Neuron (in vitro differentiated cells): ENCODE measurements around the gene KIAA0930.

Experiments
- H2AFZ ChIP-seq: one replicate; pipeline ENCODE4 v1.6.1; 2013; ENCODE audit warnings: low read depth, mild to moderate bottlenecking, inconsistent platforms, low read length, moderate library complexity
- H3K27me3 ChIP-seq: one replicate; pipeline ENCODE4 v1.6.1; 2013; ENCODE audit warnings: low read length; ENCODE audit not compliant: insufficient read depth
- H3K36me3 ChIP-seq: one replicate; pipeline ENCODE4 v1.6.1; 2013; ENCODE audit warnings: low read length; ENCODE audit not compliant: insufficient read depth
- H3K4me1 ChIP-seq: one replicate; pipeline ENCODE4 v1.6.1; 2013; ENCODE audit warnings: low read length; ENCODE audit not compliant: insufficient read depth
- H3K4me3 ChIP-seq: 2 replicates; pipeline ENCODE4 v1.5.1; 2013; ENCODE audit warnings: mild to moderate bottlenecking, low read length, moderate library complexity
- H3K9me3 ChIP-seq: one replicate; pipeline ENCODE4 v1.6.1; 2013; ENCODE audit warnings: low read length

KIAA0930 gene

DNA sequence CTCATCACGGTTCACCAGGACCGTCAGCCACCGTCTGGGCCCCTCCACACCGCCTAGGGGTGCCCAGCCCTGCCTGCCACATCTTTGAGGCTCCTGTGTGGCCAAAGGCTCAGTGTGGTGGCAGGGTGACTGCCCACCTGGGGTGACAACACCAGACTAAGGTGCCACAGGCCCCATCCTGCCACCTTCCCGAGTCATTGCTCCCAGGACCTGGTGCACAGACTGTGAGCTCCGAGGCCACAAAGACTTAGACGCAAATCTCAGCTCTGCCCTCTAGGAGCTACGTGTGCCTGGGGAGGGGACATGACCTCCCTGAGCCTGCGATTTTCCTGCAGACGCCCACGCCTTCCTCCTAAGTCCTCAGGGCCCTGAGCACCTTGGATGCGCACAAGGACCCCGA, 36.5 kb downstream of the KIAA0930 start:
- no peaks in the 10 kb centered on the region for H3K27me3 ChIP-seq
- no peak overlapping the region for H2AFZ ChIP-seq
- H3K9me3 ChIP-seq, result no peaks in the 10 kb centered on the region
- H3K4me1 ChIP-seq, result peaks cover 3% of the 10 kb centered on the region
- H3K36me3 ChIP-seq, result peaks cover 7% of the 10 kb centered on the region
- H3K4me3 ChIP-seq, result no peak overlapping the region

DNA sequence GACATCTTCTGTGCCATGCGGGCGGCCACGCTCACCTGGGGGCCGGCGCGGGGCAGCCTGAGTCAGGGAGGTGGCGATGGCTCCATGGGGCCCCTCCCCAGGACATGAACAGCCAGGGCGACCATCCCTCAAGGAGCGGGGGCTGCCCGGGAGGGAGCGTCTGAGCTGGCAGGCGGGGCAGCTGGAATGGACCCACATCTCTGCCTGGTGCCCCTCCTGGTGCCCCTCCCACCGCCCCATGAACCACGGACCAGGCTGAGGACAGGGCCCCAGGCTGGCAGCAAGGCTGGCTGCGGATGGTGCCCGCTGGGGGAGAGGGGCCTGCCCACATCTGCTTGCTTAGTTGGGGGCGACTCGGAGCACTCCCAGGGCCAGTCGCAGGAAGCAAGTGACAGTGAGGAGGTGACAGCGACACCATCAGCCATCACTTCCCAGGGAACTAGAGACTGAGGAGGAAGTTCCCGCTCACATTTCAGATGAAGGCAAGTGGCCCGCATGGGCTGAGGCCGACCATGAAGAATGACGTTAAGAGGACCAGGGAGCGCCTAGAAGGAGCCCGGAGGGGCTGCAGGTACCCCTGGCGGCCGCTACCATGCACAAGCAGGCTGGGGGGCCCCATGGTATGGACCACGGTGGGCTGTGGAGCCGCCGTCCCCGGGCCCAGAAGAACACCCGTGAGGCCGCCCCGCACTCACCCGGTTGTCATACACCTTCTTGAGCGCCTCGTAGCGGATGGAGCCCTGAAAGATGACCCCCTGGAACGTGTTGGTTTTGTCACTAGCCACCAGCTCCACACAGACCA, 37.3 kb downstream of the KIAA0930 start:
- Histone ChIP-seq H3K27me3 (no peaks in the 10 kb centered on the region), H3K9me3 (no peaks in the 10 kb centered on the region), H3K4me1 (peaks cover 3% of the 10 kb centered on the region), H3K36me3 (peaks cover 9% of the 10 kb centered on the region), H3K4me3 (no peak overlapping the region), H2AFZ (no peak overlapping the region)

DNA sequence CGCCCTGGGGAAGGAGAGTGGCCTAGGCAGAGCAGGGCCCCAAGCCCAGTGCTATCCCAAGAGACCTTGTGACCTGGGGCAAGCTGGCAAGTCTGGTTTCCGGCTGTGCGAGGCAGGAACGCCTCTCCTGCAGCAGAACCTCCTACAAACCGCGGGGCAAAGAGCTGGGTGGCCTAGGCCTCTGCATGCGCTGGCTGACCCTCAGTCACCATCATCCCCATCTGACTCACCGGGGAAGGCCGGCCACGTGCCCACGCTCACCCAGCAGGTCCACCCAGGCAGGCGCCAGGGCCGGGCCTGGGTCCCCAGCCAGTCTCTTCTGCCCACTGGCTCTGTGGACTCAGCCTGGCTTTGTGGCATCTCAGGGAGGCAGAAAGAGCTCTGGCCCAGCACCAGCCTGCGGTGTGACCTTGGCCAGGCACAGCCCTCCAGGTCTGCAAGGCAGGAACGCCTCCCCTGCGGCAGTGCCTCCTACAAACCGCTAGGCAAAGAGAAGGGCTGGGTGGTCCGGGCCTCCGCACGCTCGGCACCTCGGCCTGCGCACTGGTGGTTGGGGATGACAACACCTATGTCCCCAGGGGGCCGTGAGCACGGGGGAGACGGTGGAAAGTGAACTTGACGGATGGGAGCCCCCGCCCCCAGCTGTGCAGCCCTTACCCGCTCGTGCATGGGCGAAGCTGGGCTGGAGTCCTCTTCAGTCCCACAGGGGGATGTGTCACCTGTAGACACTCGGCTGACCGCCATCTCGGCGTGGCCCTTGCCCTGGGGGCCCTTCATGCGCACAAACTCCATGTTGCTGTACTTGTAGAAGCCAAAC, 38.2 kb downstream of the KIAA0930 start:
- peaks cover 12% of the 10 kb centered on the region for H3K36me3 ChIP-seq
- H3K4me3 ChIP-seq, result no peak overlapping the region
- H3K27me3 ChIP-seq, result no peaks in the 10 kb centered on the region
- no peak overlapping the region for H2AFZ ChIP-seq
- H3K4me1 ChIP-seq, result peaks cover 3% of the 10 kb centered on the region
- no peaks in the 10 kb centered on the region for H3K9me3 ChIP-seq

DNA sequence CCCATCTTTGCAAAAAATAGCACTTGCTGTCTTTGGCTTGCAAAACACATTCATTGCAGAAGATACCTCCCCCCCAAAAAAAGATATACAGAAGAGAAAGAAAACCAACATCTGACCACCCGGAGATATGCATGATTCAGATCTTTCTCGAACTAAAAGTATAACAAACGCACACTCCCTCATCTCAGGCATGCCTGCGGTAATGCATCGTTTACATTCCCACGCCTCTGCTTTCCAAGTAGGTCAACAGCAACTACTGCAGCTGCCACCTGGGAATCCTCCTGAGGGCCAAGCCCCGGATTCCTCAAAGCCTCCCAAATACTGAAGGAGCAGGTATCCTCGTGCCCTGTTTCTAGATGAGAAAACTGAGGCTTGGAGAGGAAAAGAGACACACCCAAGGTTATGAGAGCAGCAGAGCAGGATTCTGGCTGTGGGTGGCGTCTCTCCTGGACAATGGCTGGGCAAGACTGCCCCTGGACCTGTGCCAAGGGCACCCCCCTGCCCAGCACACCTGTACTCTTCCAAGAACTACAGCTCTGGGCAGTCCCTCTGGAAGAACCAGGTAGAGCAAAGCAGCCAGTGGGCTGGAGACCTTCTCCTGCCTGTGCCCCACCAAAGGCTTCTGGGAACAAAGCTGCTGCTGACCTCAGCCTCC, 38.9 kb downstream of the KIAA0930 start:
- H3K4me3 ChIP-seq, result no peak overlapping the region
- H3K27me3 ChIP-seq, result no peaks in the 10 kb centered on the region
- no peaks in the 10 kb centered on the region for H3K9me3 ChIP-seq
- H3K4me1 ChIP-seq, result peaks cover 3% of the 10 kb centered on the region
- H3K36me3 ChIP-seq, result peaks cover 19% of the 10 kb centered on the region
- H2AFZ ChIP-seq, result no peak overlapping the region

DNA sequence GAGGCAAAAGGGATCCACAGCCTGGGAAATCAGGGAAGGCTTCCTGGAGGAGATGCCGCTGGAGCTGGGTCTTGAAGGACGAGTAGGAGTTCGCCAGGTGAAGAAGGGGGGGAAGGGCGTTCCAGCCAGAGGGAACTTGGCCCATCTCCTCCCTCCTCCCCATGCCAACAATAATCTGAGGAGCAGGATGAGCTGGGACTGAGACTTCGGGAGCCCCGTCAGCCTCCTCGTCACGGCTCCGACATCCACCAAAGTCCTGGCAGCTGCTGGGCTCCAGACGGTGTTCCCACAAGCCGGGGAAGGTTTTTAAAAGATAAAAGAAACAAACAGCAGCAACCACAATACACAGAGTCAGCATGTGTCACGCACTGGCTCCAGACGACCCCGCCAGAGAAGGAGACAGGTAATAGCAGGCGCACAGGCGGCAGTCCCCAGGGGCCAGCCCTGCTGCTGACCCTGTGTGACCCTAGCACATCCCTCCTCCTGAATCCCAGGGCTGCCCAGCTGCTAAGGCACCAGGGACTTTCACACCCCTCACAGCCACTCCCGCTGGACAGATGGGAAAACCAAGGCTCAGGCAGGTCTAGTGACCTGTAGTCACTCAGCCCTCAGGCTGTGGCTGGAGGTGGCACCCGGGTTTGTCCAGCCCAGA, 39.7 kb downstream of the KIAA0930 start:
- H3K36me3 ChIP-seq, result peaks cover 22% of the 10 kb centered on the region
- H2AFZ ChIP-seq, result no peak overlapping the region
- H3K4me3 ChIP-seq, result no peak overlapping the region
- H3K27me3 ChIP-seq, result no peaks in the 10 kb centered on the region
- no peaks in the 10 kb centered on the region for H3K9me3 ChIP-seq
- peaks cover 3% of the 10 kb centered on the region for H3K4me1 ChIP-seq

DNA sequence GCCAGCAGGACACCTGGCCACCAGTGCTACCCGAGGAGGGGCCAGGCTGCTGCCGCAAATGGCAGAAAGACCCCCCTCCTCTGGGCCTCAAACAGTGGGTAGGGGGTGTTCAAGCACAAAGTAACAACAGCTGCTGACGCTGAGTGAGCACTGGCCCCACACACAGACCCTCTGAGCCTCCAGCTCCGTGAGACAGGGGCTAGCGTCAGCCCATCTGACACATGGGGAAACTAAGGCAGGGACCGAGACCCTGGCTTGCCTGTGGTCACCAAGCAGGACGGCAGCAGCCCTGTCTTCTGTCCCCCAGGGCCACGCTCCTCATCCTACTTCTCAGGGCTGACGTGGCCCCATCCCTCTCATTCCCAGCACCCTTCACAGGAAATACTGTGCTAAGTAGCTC, 40.5 kb downstream of the KIAA0930 start:
- no peak overlapping the region for H3K4me3 ChIP-seq
- H3K9me3 ChIP-seq, result no peaks in the 10 kb centered on the region
- H3K27me3 ChIP-seq, result no peaks in the 10 kb centered on the region
- H3K36me3 ChIP-seq, result peaks cover 24% of the 10 kb centered on the region
- peaks cover 3% of the 10 kb centered on the region for H3K4me1 ChIP-seq
- no peak overlapping the region for H2AFZ ChIP-seq

DNA sequence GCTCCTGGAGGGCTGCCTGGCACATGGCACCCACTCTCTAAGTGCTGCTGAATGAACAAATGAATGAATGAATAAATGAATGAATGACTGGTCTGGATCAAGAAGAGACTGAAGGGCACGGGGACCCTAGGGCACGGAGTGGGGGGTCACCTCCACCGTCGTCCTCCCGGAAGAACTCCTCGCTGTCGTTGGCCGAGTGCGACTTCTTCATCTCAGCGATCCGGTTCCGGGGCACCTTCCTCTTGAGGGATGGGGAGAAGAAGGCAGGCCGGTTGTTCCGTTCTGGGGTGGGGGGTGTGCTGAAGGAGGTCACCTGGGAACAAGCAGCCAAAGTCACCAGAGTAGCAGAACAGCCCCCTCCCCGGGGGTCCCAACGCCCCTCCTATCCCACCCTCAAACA, 41.0 kb downstream of the KIAA0930 start:
- Histone ChIP-seq H3K36me3 (peaks cover 24% of the 10 kb centered on the region), H3K27me3 (no peaks in the 10 kb centered on the region), H3K4me1 (peaks cover 3% of the 10 kb centered on the region), H3K9me3 (no peaks in the 10 kb centered on the region), H2AFZ (no peak overlapping the region), H3K4me3 (no peak overlapping the region)

DNA sequence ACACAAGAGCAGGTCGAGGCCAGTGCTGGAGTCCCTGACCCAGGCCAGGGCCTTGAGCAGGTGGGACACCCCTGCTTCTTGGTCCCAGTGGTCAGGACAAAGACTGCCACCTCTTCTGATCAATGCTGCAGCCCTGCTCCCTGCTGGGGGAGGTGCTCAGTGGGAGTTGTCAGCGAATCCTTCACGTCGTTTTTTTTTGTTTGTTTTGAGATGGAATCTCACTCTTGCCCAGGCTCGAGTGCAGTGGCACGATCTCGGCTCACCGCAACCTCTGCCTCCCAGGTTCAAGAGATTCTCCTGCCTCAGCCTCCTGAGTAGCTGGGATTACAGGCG, 42.3 kb downstream of the KIAA0930 start:
- Histone ChIP-seq H3K4me1 (peaks cover 3% of the 10 kb centered on the region), H2AFZ (no peak overlapping the region), H3K4me3 (no peak overlapping the region), H3K9me3 (no peaks in the 10 kb centered on the region), H3K36me3 (peaks cover 24% of the 10 kb centered on the region), H3K27me3 (no peaks in the 10 kb centered on the region)

DNA sequence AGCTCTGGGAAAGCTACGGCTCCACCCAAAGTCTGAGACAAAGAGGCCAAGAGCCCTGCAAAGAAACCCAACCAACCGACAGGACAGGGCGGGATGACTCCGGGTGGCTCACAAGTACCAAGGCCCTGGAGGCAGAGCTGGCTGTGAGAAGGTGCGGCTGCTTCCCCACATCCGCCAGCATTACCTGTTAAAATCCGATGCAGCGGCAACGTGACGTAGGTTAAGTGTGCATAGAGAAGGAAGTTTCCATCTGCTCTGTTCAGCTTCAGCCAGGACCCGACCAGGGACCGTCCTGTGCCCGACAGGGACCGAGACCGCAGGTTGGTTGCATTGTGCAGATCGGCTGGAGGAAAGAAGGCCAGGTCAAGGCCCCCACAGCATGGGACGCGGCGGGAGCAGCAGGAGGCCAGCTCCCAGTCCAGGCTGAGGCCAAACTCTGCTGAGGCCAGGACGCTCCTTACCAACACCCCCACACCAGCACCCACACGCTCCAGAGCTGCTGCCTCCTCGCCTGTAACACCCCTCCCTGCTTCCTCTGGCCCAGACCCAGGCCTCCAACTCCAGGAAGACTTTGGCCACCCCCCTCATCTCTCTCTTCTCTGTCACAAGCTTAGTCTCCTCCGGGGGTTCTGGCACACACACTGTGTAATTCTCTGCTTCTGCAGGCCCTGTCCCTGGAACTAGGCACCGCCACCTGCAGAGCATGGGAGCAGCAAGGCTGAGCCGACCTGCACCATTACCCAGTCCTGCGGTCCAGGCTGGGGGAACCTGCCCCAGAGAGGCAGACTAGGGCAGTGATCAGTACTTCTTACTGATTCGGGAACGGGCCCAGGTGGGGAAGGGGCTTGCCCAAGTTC, 42.9 kb downstream of the KIAA0930 start:
- Histone ChIP-seq H3K36me3 (peaks cover 24% of the 10 kb centered on the region), H3K4me3 (no peak overlapping the region), H3K9me3 (no peaks in the 10 kb centered on the region), H3K4me1 (peaks cover 4% of the 10 kb centered on the region), H2AFZ (no peak overlapping the region), H3K27me3 (no peaks in the 10 kb centered on the region)

DNA sequence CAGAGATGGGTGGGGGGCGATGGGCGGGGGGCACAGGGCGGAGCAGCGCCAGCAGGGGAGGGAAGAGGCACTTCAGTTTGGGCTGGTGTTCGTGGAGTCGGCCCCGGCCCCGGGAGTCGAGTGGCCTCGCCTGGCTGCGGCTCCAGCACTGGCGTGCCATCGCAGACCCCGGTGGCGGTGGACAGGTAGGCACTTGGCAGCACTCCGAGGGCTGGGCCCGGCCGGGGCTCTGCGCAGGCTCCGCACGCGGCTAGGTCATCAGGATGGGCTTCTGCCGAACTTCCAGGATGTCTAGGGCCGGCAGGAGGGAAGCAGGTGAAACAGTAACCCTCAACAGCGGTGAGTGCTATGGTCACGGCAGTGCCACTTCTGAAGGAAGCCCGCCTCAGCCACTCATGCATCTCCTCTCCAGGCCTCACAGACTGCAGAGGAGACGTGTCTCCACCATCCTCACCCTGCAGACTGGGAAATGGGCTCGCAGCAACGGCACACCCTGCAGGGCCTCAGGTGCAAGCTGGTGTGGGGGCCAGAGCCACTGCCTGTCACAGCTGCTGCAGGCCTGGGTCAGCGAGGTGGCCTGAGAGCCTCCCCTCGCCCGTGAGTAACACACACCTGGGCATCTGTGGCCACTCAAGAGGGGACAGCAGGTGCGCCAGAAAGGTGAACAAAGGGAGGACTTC, 43.6 kb downstream of the KIAA0930 start:
- H2AFZ ChIP-seq, result no peak overlapping the region
- H3K4me3 ChIP-seq, result no peak overlapping the region
- no peaks in the 10 kb centered on the region for H3K27me3 ChIP-seq
- H3K36me3 ChIP-seq, result peaks cover 20% of the 10 kb centered on the region
- no peaks in the 10 kb centered on the region for H3K9me3 ChIP-seq
- H3K4me1 ChIP-seq, result peaks cover 9% of the 10 kb centered on the region

DNA sequence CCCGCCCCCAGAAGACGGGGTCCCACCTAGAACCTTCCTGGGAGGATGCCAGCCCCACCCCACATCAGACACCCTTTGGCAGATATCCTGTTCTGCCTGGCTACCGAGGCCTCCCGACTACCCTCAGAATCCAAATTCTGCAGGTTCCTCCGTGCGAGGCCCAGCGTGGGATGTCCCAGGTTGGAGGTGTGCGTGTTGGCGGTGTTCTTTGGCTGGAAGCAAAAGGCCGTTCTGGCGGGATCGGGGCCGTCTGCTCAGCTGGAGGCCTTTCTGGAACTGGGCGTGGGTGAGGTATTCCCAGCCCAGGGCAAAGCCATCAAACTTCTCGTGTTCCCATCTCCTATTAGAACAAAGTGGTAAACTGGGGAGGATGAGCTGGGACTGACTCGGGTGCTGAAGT, 44.4 kb downstream of the KIAA0930 start:
- H3K27me3 ChIP-seq, result no peaks in the 10 kb centered on the region
- H3K4me3 ChIP-seq, result no peak overlapping the region
- peaks cover 20% of the 10 kb centered on the region for H3K36me3 ChIP-seq
- H2AFZ ChIP-seq, result no peak overlapping the region
- H3K4me1 ChIP-seq, result peaks cover 9% of the 10 kb centered on the region
- H3K9me3 ChIP-seq, result no peaks in the 10 kb centered on the region

DNA sequence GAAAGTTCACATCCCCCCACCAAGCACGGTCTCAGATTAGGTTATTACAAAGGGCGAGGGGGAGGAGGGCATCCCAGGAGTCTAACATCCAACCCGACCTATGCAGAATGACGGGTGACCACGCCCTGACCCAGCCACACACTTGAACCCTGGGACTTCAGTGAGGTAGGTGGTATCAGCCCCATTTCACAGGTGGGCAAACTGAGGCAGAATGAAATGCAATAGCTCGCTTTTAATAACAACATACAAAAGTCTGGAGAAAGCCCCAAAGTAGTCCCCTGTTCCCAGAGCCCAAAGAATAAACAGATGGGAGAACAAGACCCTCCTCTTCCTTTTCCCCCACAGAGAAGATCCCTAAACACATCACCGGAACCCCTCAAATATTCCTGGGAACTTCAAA, 45.1 kb downstream of the KIAA0930 start:
- Histone ChIP-seq H3K27me3 (no peaks in the 10 kb centered on the region), H3K4me3 (no peak overlapping the region), H3K9me3 (no peaks in the 10 kb centered on the region), H3K36me3 (peaks cover 22% of the 10 kb centered on the region), H2AFZ (no peak overlapping the region), H3K4me1 (peaks cover 6% of the 10 kb centered on the region)
